Tibial nerve (tissue), 4 donors: ENCODE measurements around the gene NDUFB6. TPM values are rescaled to one million over a fixed set of nuclear protein-coding genes. Genes with fewer than 3 reads are reported as not detected.

ENCODE experiments used
- DNase-seq, 2 donors: peaks; one replicate each; pipeline ENCODE4 v3.0.0-alpha.2; 2019; ENCODE audit warnings: low spot score in 2 of 2
- H3K27ac ChIP-seq, 4 donors: fragments of 200-600 bp; sonication (generic) in 3 of 4; one replicate each; pipeline ENCODE4 v1.5.1; 2017 to 2019; ENCODE audit warnings: mild to moderate bottlenecking in 1 of 4
- H3K27me3 ChIP-seq, 2 donors: fragments of 200-600 bp; sonication (generic) in 1 of 2; one replicate each; pipeline versions ENCODE4 v1.5.1 to v1.6.0; 2017 to 2019
- H3K36me3 ChIP-seq, 3 donors: fragments of 200-600 bp; sonication (generic); one replicate each; pipeline ENCODE4 v1.5.1; 2018 to 2019
- H3K4me1 ChIP-seq, 4 donors: fragments of 200-600 bp; sonication (generic) in 3 of 4; one replicate each; pipeline ENCODE4 v1.5.1; 2017 to 2019
- H3K4me3 ChIP-seq, 4 donors: fragments of 200-600 bp; sonication (generic) in 3 of 4; one replicate each; pipeline ENCODE4 v1.5.1; 2017 to 2019; ENCODE audit warnings: mild to moderate bottlenecking in 1 of 4, moderate library complexity in 1 of 4
- H3K9me3 ChIP-seq, 4 donors: fragments of 200-600 bp; sonication (generic) in 3 of 4; one replicate each; pipeline ENCODE4 v1.5.1; 2017 to 2019
- CTCF ChIP-seq, 5 experiments: fragments of 200-600 bp in 3 of 5; fragments of 450-650 bp in 2 of 5; sonication (generic) in 3 of 5; IDR thresholded peaks; one replicate each; pipeline ENCODE4 v1.5.1; 2016 to 2019; ENCODE audit warnings: antibody characterized with exemption in 5 of 5, mild to moderate bottlenecking in 3 of 5, moderate library complexity in 2 of 5
- EP300 ChIP-seq, 2 donors: sonication (generic); formaldehyde crosslinking; IDR thresholded peaks; one replicate each; pipeline ENCODE4 v1.6.1; 2017; ENCODE audit warnings: antibody characterized with exemption in 2 of 2, mild to moderate bottlenecking in 1 of 2
- POLR2A ChIP-seq, 2 donors: fragments of 450-650 bp; IDR thresholded peaks; one replicate each; pipeline ENCODE4 v1.6.1; 2017; ENCODE audit warnings: antibody characterized with exemption in 2 of 2, mild to moderate bottlenecking in 2 of 2, moderate library complexity in 2 of 2
- WGBS, 2 donors: methylation state at CpG; one replicate each; pipeline ENCODE4 v1.1.5; 2018; 5-methylcytosine and 5-hydroxymethylcytosine counted together
- total RNA-seq, 4 donors: library from RNA; depleted of rRNA; stranded (reverse); fragments of >200 nt; gene quantifications; one replicate each; pipeline ENCODE4 v1.1.0, GENCODE V29; 2016

NDUFB6 gene
- total RNA-seq, 4 donors from 2014 or later = 36.9 to 71.7 (median 56.7) TPM

- WGBS, 2 donors = 2 to 3% methylated on average over 17 of the region's 17 CpGs
- peak in 1 of 2 donors; percentile 65 for DNase-seq
- Histone ChIP-seq H3K36me3 (peaks cover 0 to 28% (median 0%) of the 10 kb centered on the region in 3 donors), H3K27me3 (no peaks in the 10 kb centered on the region), H3K27ac (peak overlapping the region; percentile 88 to 97 (median 92)), H3K4me1 (peaks cover 0 to 34% (median 12%) of the 10 kb centered on the region in 4 donors), H3K4me3 (peak overlapping the region; percentile 63 to 94 (median 77)), H3K9me3 (no peaks in the 10 kb centered on the region)
- peak; percentile 43 to 67 (median 49) for TF ChIP-seq CTCF (IDR thresholded peaks at IDR 0.05)
- TF ChIP-seq EP300 (IDR thresholded peaks at IDR 0.05) = no peak
These were observed 725 bp downstream of the NDUFB6 start for GRCh38 chr9:32571969-32572899.

- Histone ChIP-seq H3K9me3 (no peaks in the 10 kb centered on the region), H3K36me3 (peaks cover 0 to 48% (median 0%) of the 10 kb centered on the region in 3 donors), H3K27ac (no peak overlapping the region), H3K27me3 (no peaks in the 10 kb centered on the region), H3K4me3 (no peak overlapping the region), H3K4me1 (peaks cover 0 to 34% (median 12%) of the 10 kb centered on the region in 4 donors)
- 85 to 86% methylated on average over 4 of the region's 4 CpGs for WGBS, 2 donors
- no peak for TF ChIP-seq POLR2A (IDR thresholded peaks at IDR 0.05)
- TF ChIP-seq CTCF (IDR thresholded peaks at IDR 0.05) = no peak
- no peak for TF ChIP-seq EP300 (IDR thresholded peaks at IDR 0.05)
- DNase-seq = no peak
These were observed 2.7 kb downstream of the NDUFB6 start for GRCh38 chr9:32570262-32570661.

GRCh38 chr9:32566770-32567169, 6.2 kb downstream of the NDUFB6 start:
- H3K27me3 ChIP-seq = no peaks in the 10 kb centered on the region
- peaks cover 0 to 57% (median 0%) of the 10 kb centered on the region in 3 donors for H3K36me3 ChIP-seq
- DNase-seq = no peak
- H3K9me3 ChIP-seq = no peaks in the 10 kb centered on the region
- 94 to 95% methylated on average over 19 to 25 of the region's 26 CpGs for WGBS, 2 donors
- H3K27ac ChIP-seq = no peak overlapping the region
- TF ChIP-seq POLR2A (IDR thresholded peaks at IDR 0.05) (no peak), CTCF (IDR thresholded peaks at IDR 0.05) (no peak), EP300 (IDR thresholded peaks at IDR 0.05) (no peak)
- H3K4me3 ChIP-seq = no peak overlapping the region
- H3K4me1 ChIP-seq = peaks cover 0 to 19% (median 7%) of the 10 kb centered on the region in 4 donors

GRCh38 chr9:32565967-32566366, 7.0 kb downstream of the NDUFB6 start:
- H3K27ac ChIP-seq = no peak overlapping the region
- TF ChIP-seq EP300 (IDR thresholded peaks at IDR 0.05) = no peak
- no peak for TF ChIP-seq POLR2A (IDR thresholded peaks at IDR 0.05)
- no peak for TF ChIP-seq CTCF (IDR thresholded peaks at IDR 0.05)
- WGBS, 2 donors = 93% methylated on average over 6 of the region's 6 CpGs
- DNase-seq = no peak
- peaks cover 0 to 11% (median under 1%) of the 10 kb centered on the region in 4 donors for H3K4me1 ChIP-seq
- no peak overlapping the region for H3K4me3 ChIP-seq
- H3K36me3 ChIP-seq = peaks cover 0 to 57% (median 0%) of the 10 kb centered on the region in 3 donors
- no peaks in the 10 kb centered on the region for H3K9me3 ChIP-seq
- no peaks in the 10 kb centered on the region for H3K27me3 ChIP-seq

- H3K9me3 ChIP-seq = no peaks in the 10 kb centered on the region
- H3K4me1 ChIP-seq = peaks cover 0 to 6% (median 0%) of the 10 kb centered on the region in 4 donors
- no peak overlapping the region for H3K4me3 ChIP-seq
- H3K27ac ChIP-seq = no peak overlapping the region
- peaks cover 0 to 4% (median 0%) of the 10 kb centered on the region in 3 donors for H3K36me3 ChIP-seq
- no peaks in the 10 kb centered on the region for H3K27me3 ChIP-seq
- TF ChIP-seq POLR2A (IDR thresholded peaks at IDR 0.05) = no peak
- TF ChIP-seq CTCF (IDR thresholded peaks at IDR 0.05) = no peak
- no peak for TF ChIP-seq EP300 (IDR thresholded peaks at IDR 0.05)
- no peak for DNase-seq
- 61 to 63% methylated on average over 3 of the region's 3 CpGs for WGBS, 2 donors
These were observed 14.5 kb downstream of the NDUFB6 start for GRCh38 chr9:32558408-32558934.
